ENCODE results near the gene CLDN9.

The CLDN9 gene

GRCh38 chr16:3059041-3059722 is 46.5 kb downstream of the CLDN9 start:
- peak overlapping the region; percentile 87 for H3K4me3 ChIP-seq (ENCODE audit: low read depth, low read length)
- no peaks in the 10 kb centered on the region for H3K9me3 ChIP-seq (ENCODE audit: control insufficient read depth, insufficient read depth, low read depth, low read length)
- peaks cover 3% of the 10 kb centered on the region for H3K4me1 ChIP-seq (ENCODE audit: control insufficient read depth, insufficient read depth, low read length)
- ChIA-PET POLR2A (interaction anchor here (0.6 to 1.9 kb wide), 13 partner anchors 9 to 113 kb away, joined by 3 to 17 read pairs (median 4); partner anchors contain the start of genes ZNF213 and ZSCAN10), CTCF (interaction anchor here (0.6 to 5.3 kb wide), 38 partner anchors 9 to 1343 kb away, joined by 3 to 54 read pairs (median 4); partner anchors contain the start of genes OR1F1, ZNF205 and ZSCAN10)
- H3K27ac ChIP-seq (ENCODE audit: extremely low read depth, low read depth, low read length), result peak overlapping the region; percentile 77; the same call in 1 of the 2 replicates
- H3K36me3 ChIP-seq (ENCODE audit: control insufficient read depth in 2 of 2, insufficient read depth in 1 of 2, low read length in 2 of 2), result peaks cover 0 to 17% of the 10 kb centered on the region in 2 experiments; a peak in 2 of 3 replicates
- TF ChIP-seq ZNF580 (tag by site-specific recombination; IDR thresholded peaks at IDR 0.05), result no peak
- TF ChIP-seq ZNF19 (tag by site-specific recombination; IDR thresholded peaks at IDR 0.05; ENCODE audit: low read depth), result no peak
- TF ChIP-seq ZBTB20 (tag by site-specific recombination; IDR thresholded peaks at IDR 0.05), result peak; percentile 72; the same call in 1 of the 2 replicates
- no peak for TF ChIP-seq ZNF112 (tag by site-specific recombination; IDR thresholded peaks at IDR 0.05)
- TF ChIP-seq ZNF416 (tag by site-specific recombination; IDR thresholded peaks at IDR 0.05), result no peak
- TF ChIP-seq ZNF624 (tag by site-specific recombination; IDR thresholded peaks at IDR 0.05), result no peak
- no peak for TF ChIP-seq BCL6B (tag by site-specific recombination; IDR thresholded peaks at IDR 0.05)
- no peak for TF ChIP-seq ZNF114 (tag by site-specific recombination; IDR thresholded peaks at IDR 0.05)
- TF ChIP-seq GLIS1 (tag by site-specific recombination; IDR thresholded peaks at IDR 0.05), result peak; percentile 82
- no peak for TF ChIP-seq ZNF544 (tag by site-specific recombination; IDR thresholded peaks at IDR 0.05)
- TF ChIP-seq, protein P1, sequence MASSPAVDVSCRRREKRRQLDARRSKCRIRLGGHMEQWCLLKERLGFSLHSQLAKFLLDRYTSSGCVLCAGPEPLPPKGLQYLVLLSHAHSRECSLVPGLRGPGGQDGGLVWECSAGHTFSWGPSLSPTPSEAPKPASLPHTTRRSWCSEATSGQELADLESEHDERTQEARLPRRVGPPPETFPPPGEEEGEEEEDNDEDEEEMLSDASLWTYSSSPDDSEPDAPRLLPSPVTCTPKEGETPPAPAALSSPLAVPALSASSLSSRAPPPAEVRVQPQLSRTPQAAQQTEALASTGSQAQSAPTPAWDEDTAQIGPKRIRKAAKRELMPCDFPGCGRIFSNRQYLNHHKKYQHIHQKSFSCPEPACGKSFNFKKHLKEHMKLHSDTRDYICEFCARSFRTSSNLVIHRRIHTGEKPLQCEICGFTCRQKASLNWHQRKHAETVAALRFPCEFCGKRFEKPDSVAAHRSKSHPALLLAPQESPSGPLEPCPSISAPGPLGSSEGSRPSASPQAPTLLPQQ (tag by site-specific recombination; IDR thresholded peaks at IDR 0.05), result peak; percentile 42
- TF ChIP-seq KLF7 (tag by site-specific recombination; IDR thresholded peaks at IDR 0.05; ENCODE audit: borderline replicate concordance), result no peak; the same call in 1 of the 2 replicates
- no peak for TF ChIP-seq ZNF157 (tag by site-specific recombination; IDR thresholded peaks at IDR 0.05)
- TF ChIP-seq ZNF623 (tag by site-specific recombination; IDR thresholded peaks at IDR 0.05), result no peak
- no peak for TF ChIP-seq ZNF302 (tag by site-specific recombination; IDR thresholded peaks at IDR 0.05; ENCODE audit: low read depth)
- TF ChIP-seq ZNF433 (tag by site-specific recombination; IDR thresholded peaks at IDR 0.05; ENCODE audit: low read depth), result no peak
- TF ChIP-seq ZNF132 (tag by site-specific recombination; IDR thresholded peaks at IDR 0.05; ENCODE audit: borderline replicate concordance), result no peak
- peak; percentile 79 for TF ChIP-seq ZNF335 (tag by site-specific recombination; conservative IDR thresholded peaks at IDR 0.05)
- peak; percentile 36; the same call in 1 of the 2 replicates for TF ChIP-seq REST (tag by site-specific recombination; IDR thresholded peaks at IDR 0.05)
- TF ChIP-seq ZFP37 (tag by site-specific recombination; IDR thresholded peaks at IDR 0.05), result no peak
- TF ChIP-seq ZNF2 (tag by site-specific recombination; IDR thresholded peaks at IDR 0.05), result peak; percentile 34; the same call in 1 of the 2 replicates
- TF ChIP-seq ZNF362 (tag by site-specific recombination; IDR thresholded peaks at IDR 0.05), result no peak
- no peak for TF ChIP-seq ZNF626 (tag by site-specific recombination; IDR thresholded peaks at IDR 0.05)
- TF ChIP-seq KLF1 (tag by site-specific recombination; IDR thresholded peaks at IDR 0.05), result peak; percentile 58
- no peak for TF ChIP-seq ZNF792 (tag by site-specific recombination; IDR thresholded peaks at IDR 0.05)
- no peak for TF ChIP-seq ZNF549 (tag by site-specific recombination; IDR thresholded peaks at IDR 0.05)
- TF ChIP-seq, protein P2, sequence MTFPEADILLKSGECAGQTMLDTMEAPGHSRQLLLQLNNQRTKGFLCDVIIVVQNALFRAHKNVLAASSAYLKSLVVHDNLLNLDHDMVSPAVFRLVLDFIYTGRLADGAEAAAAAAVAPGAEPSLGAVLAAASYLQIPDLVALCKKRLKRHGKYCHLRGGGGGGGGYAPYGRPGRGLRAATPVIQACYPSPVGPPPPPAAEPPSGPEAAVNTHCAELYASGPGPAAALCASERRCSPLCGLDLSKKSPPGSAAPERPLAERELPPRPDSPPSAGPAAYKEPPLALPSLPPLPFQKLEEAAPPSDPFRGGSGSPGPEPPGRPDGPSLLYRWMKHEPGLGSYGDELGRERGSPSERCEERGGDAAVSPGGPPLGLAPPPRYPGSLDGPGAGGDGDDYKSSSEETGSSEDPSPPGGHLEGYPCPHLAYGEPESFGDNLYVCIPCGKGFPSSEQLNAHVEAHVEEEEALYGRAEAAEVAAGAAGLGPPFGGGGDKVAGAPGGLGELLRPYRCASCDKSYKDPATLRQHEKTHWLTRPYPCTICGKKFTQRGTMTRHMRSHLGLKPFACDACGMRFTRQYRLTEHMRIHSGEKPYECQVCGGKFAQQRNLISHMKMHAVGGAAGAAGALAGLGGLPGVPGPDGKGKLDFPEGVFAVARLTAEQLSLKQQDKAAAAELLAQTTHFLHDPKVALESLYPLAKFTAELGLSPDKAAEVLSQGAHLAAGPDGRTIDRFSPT (tag by site-specific recombination; IDR thresholded peaks at IDR 0.05), result no peak; the same call in 1 of the 2 replicates
- TF ChIP-seq ZNF776 (tag by site-specific recombination; IDR thresholded peaks at IDR 0.05; ENCODE audit: borderline replicate concordance), result no peak

Data from HEK293 (cell line).